CD4-positive, alpha-beta T cell treated with Interferon gamma for 1 hour (primary cell): ENCODE data around the gene AFAP1.

ENCODE experiments used
- DNase-seq: peaks from one replicate; pipeline ENCODE4 v3.0.0-alpha.2; 2020

AFAP1 gene

DNA sequence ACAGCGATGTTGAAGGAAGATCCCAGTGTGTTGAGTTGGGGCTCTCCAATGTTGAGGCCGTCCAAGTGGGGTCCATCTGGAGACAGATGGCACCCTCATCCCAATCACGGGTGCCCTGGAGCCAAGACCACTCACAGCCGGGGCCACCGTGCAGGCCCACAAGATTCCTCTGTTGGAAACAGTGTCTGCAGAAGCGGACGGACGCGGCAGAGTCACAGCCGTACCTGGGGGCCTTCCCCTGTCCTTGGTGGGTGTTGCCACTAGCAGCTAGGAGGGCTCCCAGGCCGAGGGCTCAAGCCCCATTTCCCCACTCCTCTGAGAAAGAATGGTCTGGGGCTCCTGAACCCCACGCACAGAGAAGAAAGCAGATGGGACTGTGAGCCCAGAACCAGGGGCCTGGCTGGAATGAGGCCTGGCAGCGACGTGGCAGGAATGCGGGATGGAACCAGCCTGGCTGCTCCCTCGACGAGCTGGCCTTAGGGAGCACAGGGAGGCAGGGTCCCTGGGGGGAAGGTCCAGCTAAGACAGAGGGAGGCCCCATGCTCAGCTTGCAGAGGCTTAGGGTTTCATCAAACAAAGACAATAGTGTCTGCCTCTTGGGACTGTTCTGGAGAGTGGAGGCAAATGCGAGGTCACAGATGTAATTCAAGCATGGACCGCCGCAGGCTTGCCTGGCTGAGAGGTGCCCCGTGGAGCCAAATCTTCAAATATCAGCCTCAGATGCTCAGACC, 228.9 kb downstream of the AFAP1 start:
- no peak for DNase-seq

DNA sequence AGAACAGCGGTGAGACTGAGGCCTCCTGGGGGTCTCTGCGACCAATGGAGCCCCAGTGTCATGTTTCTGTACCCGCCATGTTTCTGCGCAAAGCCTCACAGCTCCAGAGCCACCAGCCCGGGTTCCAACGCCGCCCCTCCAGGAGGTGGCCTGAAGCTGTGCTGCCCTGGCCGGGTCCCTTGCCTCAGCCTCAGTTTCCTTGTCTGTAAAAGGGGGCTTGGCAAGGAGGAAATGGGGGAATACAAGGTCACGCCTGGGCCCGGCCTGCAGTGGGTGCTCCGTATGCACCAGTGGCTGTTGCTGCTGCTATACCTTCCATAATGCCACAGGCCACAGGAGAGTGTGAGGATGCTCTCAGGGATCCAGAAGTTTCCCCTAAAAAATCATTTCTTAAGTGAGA, 229.5 kb downstream of the AFAP1 start:
- DNase-seq = no peak

DNA sequence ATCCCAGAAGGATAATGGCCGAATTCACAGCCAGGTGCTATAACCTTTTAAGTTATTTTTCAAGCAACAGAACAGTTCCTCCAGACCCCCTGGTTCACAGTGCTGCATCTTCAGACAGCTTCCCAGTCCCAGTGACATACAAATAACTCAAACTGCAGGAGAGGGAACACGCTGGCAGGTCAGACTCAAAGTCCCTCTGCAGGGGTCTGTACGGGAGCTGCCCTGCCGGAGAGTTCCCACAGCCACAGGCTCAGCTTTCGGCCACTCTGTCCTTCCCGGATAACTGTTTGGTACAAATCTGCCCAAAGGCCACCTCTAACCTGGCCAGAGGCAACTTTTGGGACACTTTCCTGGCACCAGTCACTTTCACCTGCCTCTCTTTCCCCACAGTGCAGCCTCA, 230.2 kb downstream of the AFAP1 start:
- no peak for DNase-seq

DNA sequence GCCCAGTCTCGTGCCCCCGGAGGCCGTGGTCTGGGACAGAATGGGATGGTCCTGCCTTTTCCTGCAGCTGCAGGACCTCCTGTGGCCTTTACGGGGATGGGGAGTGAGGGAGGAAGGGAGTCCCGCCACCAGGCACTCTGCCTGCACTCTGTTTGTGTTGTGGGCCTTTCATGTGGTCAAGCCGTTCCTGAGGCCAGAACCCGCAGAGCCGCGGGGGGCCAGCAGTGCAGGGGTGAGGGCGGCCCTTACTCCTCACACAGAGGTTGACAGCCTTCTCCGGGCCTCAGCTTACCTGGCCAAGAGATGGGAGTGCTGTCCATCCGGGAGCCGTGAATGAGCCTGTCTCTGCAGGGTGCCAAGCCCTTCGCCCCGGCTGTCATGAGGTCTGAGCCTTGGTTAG, 230.7 kb downstream of the AFAP1 start:
- no peak for DNase-seq
